WTC11 (cell line): Measurements from ENCODE around the gene DCHS2.

Source experiments
- ATF2 ChIP-seq: sonication (generic); formaldehyde crosslinking; IDR thresholded peaks from 2 replicates; pipeline ENCODE4 v1.8.1; 2022; ENCODE audit warnings: low read depth, missing genetic modification reagents, borderline replicate concordance
- CTCF ChIP-seq: fragments of 200-600 bp; IDR thresholded peaks from 2 replicates; pipeline ENCODE4 v1.8.0; 2022; ENCODE audit warnings: antibody characterized with exemption
- RELA ChIP-seq: sonication (generic); formaldehyde crosslinking; IDR thresholded peaks from 2 replicates; pipeline ENCODE4 v1.8.1; 2022; ENCODE audit warnings: missing genetic modification reagents, mild to moderate bottlenecking, borderline replicate concordance
- USF1 ChIP-seq: sonication (generic); formaldehyde crosslinking; IDR thresholded peaks from 2 replicates; pipeline ENCODE4 v1.8.0; 2022; ENCODE audit warnings: mild to moderate bottlenecking, missing genetic modification reagents
- TF ChIP-seq, protein P1 (sequence below): sonication (generic); formaldehyde crosslinking; conservative IDR thresholded peaks from 2 replicates; pipeline ENCODE4 v1.8.1; 2022; ENCODE audit warnings: mild to moderate bottlenecking, missing genetic modification reagents

GRCh38 chr4:154189346-154189745 lies 302.3 kb downstream of the DCHS2 start:
- TF ChIP-seq CTCF (no peak), USF1 (CRISPR knock-in tag) (no peak), RELA (CRISPR knock-in tag) (no peak), ATF2 (no peak)
- TF ChIP-seq, protein P1, sequence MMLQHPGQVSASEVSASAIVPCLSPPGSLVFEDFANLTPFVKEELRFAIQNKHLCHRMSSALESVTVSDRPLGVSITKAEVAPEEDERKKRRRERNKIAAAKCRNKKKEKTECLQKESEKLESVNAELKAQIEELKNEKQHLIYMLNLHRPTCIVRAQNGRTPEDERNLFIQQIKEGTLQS (CRISPR knock-in tag): no peak
